ENCODE data around the gene CCBE1. TPM values are rescaled to one million over a fixed set of nuclear protein-coding genes. Genes with fewer than 3 reads are reported as not detected.

Gene CCBE1
- total RNA-seq, 1 donor from 2014 or later = 2.4 TPM

GRCh38 chr18:59395226-59396175 is 301.7 kb downstream of the CCBE1 start:
- DNase-seq (ENCODE audit: low spot score) = no peak

- no peak for DNase-seq (ENCODE audit: low spot score)
Measured at GRCh38 chr18:59393381-59393780, 303.8 kb downstream of the CCBE1 start.

GRCh38 chr18:59388817-59389216 is 308.4 kb downstream of the CCBE1 start:
- no peak for DNase-seq (ENCODE audit: low spot score)

- DNase-seq (ENCODE audit: low spot score) = no peak
Measured at GRCh38 chr18:59387687-59388565, 309.3 kb downstream of the CCBE1 start.

- no peak for DNase-seq (ENCODE audit: low spot score)
Measured at GRCh38 chr18:59386909-59387686, 310.1 kb downstream of the CCBE1 start.

- DNase-seq (ENCODE audit: low spot score) = no peak
Measured at GRCh38 chr18:59385191-59385590, 312.0 kb downstream of the CCBE1 start.

- no peak for DNase-seq (ENCODE audit: low spot score)
Measured at GRCh38 chr18:59383851-59384250, 313.4 kb downstream of the CCBE1 start.

GRCh38 chr18:59382383-59382782 is 314.8 kb downstream of the CCBE1 start:
- DNase-seq (ENCODE audit: low spot score) = no peak

- DNase-seq (ENCODE audit: low spot score) = no peak
Measured at GRCh38 chr18:59381949-59382348, 315.3 kb downstream of the CCBE1 start.

Other genes starting within 250 kb of the CCBE1 start
- gene PMAIP1, start 202.6 kb upstream of the CCBE1 start, total RNA-seq (ENCODE audit: insufficient read depth, low replicate concordance) = 13.7 TPM

Data from umbilical cord (tissue), 2 donors.